ENCODE data around the gene AURKA. TPM values are rescaled to one million over a fixed set of nuclear protein-coding genes. Genes with fewer than 3 reads are reported as not detected.
A peak's percentile ranks its signal among the peaks of the same experiment; 100 is the strongest.

Gene AURKA
- total and polyA plus RNA-seq, 9 of the 15 experiments (the other 6 are each of a cell fraction or from before 2014, with no cell fraction given) = 72.7 to 162 (median 113) TPM

DNA sequence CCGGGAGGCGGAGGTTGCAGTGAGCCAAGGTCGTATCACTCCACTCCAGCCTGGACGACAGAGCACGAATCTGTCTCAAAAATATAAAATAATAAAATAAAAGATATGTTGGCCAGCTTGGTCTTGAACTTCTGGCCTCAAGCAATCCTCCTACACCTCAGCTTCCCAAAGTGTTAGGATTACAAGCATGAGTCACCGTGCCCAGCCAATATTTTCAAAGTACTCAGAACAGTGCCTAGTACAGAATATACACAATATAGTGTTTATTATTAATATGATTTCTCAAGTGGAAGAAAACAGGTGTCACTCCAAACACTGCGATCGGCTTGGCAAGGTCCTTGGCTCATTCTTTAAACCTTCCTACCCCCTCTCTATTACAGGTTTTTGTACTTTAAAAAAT is 30.1 kb downstream of the AURKA start (continued):
- no peak for TF ChIP-seq ZNF778 (CRISPR knock-in tag; IDR thresholded peaks at IDR 0.05)
- TF ChIP-seq EWSR1 (IDR thresholded peaks at IDR 0.05; ENCODE audit: borderline replicate concordance, low read depth, partially characterized antibody) = no peak
- no peak for TF ChIP-seq C11orf30 (IDR thresholded peaks at IDR 0.05; ENCODE audit: low read depth)
- no peak for TF ChIP-seq ELF2 (CRISPR knock-in tag; IDR thresholded peaks at IDR 0.05)
- TF ChIP-seq, protein P1, sequence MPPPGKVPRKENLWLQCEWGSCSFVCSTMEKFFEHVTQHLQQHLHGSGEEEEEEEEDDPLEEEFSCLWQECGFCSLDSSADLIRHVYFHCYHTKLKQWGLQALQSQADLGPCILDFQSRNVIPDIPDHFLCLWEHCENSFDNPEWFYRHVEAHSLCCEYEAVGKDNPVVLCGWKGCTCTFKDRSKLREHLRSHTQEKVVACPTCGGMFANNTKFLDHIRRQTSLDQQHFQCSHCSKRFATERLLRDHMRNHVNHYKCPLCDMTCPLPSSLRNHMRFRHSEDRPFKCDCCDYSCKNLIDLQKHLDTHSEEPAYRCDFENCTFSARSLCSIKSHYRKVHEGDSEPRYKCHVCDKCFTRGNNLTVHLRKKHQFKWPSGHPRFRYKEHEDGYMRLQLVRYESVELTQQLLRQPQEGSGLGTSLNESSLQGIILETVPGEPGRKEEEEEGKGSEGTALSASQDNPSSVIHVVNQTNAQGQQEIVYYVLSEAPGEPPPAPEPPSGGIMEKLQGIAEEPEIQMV (tag; conservative IDR thresholded peaks at IDR 0.05; ENCODE audit: low read depth) = no peak
- TF ChIP-seq NR1H2 (CRISPR knock-in tag; IDR thresholded peaks at IDR 0.05) = no peak
- TF ChIP-seq JUND (IDR thresholded peaks at IDR 0.05; ENCODE audit: borderline replicate concordance, low read depth, low read length) = peak; percentile 72
- no peak for TF ChIP-seq JUND (tag; IDR thresholded peaks at IDR 0.05; ENCODE audit: borderline replicate concordance, low read depth, low read length)
- TF ChIP-seq, protein P2, sequence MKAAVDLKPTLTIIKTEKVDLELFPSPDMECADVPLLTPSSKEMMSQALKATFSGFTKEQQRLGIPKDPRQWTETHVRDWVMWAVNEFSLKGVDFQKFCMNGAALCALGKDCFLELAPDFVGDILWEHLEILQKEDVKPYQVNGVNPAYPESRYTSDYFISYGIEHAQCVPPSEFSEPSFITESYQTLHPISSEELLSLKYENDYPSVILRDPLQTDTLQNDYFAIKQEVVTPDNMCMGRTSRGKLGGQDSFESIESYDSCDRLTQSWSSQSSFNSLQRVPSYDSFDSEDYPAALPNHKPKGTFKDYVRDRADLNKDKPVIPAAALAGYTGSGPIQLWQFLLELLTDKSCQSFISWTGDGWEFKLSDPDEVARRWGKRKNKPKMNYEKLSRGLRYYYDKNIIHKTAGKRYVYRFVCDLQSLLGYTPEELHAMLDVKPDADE (conservative IDR thresholded peaks at IDR 0.05; ENCODE audit: control insufficient read depth, low read depth, low read length) = no peak
- TF ChIP-seq POLR2A (conservative IDR thresholded peaks at IDR 0.05) = no peak
- TF ChIP-seq KAT2B (IDR thresholded peaks at IDR 0.05; ENCODE audit: low read depth, low read length) = no peak
- no peak for TF ChIP-seq KDM1A (IDR thresholded peaks at IDR 0.05)
- no peak for TF ChIP-seq XRCC4 (IDR thresholded peaks at IDR 0.05; ENCODE audit: extremely low read depth, insufficient read depth, insufficient read length)
- TF ChIP-seq SIN3B (IDR thresholded peaks at IDR 0.05; ENCODE audit: low read depth) = no peak
- no peak for TF ChIP-seq RHOXF2B (CRISPR knock-in tag; conservative IDR thresholded peaks at IDR 0.05)
- TF ChIP-seq CHCHD3 (CRISPR knock-in tag; IDR thresholded peaks at IDR 0.05) = no peak
- peak; percentile 59; the same call in 1 of the 2 replicates for TF ChIP-seq ATF3 (IDR thresholded peaks at IDR 0.05)
- no peak for TF ChIP-seq ATF3 (CRISPR knock-in tag; conservative IDR thresholded peaks at IDR 0.05)
- TF ChIP-seq, protein P3, sequence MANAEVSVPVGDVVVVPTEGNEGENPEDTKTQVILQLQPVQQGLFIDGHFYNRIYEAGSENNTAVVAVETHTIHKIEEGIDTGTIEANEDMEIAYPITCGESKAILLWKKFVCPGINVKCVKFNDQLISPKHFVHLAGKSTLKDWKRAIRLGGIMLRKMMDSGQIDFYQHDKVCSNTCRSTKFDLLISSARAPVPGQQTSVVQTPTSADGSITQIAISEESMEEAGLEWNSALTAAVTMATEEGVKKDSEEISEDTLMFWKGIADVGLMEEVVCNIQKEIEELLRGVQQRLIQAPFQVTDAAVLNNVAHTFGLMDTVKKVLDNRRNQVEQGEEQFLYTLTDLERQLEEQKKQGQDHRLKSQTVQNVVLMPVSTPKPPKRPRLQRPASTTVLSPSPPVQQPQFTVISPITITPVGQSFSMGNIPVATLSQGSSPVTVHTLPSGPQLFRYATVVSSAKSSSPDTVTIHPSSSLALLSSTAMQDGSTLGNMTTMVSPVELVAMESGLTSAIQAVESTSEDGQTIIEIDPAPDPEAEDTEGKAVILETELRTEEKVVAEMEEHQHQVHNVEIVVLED (CRISPR knock-in tag; IDR thresholded peaks at IDR 0.05) = no peak
- TF ChIP-seq GABPB1 (CRISPR knock-in tag; IDR thresholded peaks at IDR 0.05) = no peak
- no peak for TF ChIP-seq E2F8 (IDR thresholded peaks at IDR 0.05; ENCODE audit: low read depth, partially characterized antibody)

Data from K562 (cell line).